ENCODE measurements around the gene XPNPEP2.

Gene XPNPEP2

GRCh38 chrX:129738466-129739308 is at the start of gene XPNPEP2:
Gene XPNPEP2 (plus strand): TSS chrX:129738979. CDS start chrX:129739214, 235 bp downstream.
- DNase-seq (ENCODE audit: low read depth in 2 of 2), result no peak

- no peak for DNase-seq (ENCODE audit: low read depth in 2 of 2)
These were observed 49.0 kb upstream of the XPNPEP2 start for GRCh38 chrX:129689796-129690195.

GRCh38 chrX:129690435-129690834 is 48.3 kb upstream of the XPNPEP2 start:
- DNase-seq (ENCODE audit: low read depth in 2 of 2), result no peak

- no peak for DNase-seq (ENCODE audit: low read depth in 2 of 2)
These were observed 45.4 kb upstream of the XPNPEP2 start for GRCh38 chrX:129693354-129693753.

- DNase-seq (ENCODE audit: low read depth in 2 of 2), result no peak
These were observed 44.0 kb upstream of the XPNPEP2 start for GRCh38 chrX:129694805-129695204.

- no peak for DNase-seq (ENCODE audit: low read depth in 2 of 2)
These were observed 43.2 kb upstream of the XPNPEP2 start for GRCh38 chrX:129695535-129695934.

GRCh38 chrX:129695937-129696336 is 42.8 kb upstream of the XPNPEP2 start:
- DNase-seq (ENCODE audit: low read depth in 2 of 2), result no peak

- DNase-seq (ENCODE audit: low read depth in 2 of 2), result no peak
These were observed 42.2 kb upstream of the XPNPEP2 start for GRCh38 chrX:129696463-129697155.

GRCh38 chrX:129697204-129697829 is 41.5 kb upstream of the XPNPEP2 start:
- no peak for DNase-seq (ENCODE audit: low read depth in 2 of 2)

GRCh38 chrX:129698150-129698549 is 40.6 kb upstream of the XPNPEP2 start:
- DNase-seq (ENCODE audit: low read depth in 2 of 2), result no peak

- DNase-seq (ENCODE audit: low read depth in 2 of 2), result no peak
These were observed 38.2 kb upstream of the XPNPEP2 start for GRCh38 chrX:129700536-129700935.

GRCh38 chrX:129701624-129702069 is 37.1 kb upstream of the XPNPEP2 start:
- DNase-seq (ENCODE audit: low read depth in 2 of 2), result no peak

- DNase-seq (ENCODE audit: low read depth in 2 of 2), result no peak
These were observed 34.3 kb upstream of the XPNPEP2 start for GRCh38 chrX:129704491-129704890.

GRCh38 chrX:129705377-129705925 is 33.3 kb upstream of the XPNPEP2 start:
- DNase-seq (ENCODE audit: low read depth in 2 of 2), result no peak

- no peak for DNase-seq (ENCODE audit: low read depth in 2 of 2)
These were observed 32.8 kb upstream of the XPNPEP2 start for GRCh38 chrX:129705988-129706387.

- no peak for DNase-seq (ENCODE audit: low read depth in 2 of 2)
These were observed 32.2 kb upstream of the XPNPEP2 start for GRCh38 chrX:129706400-129707072.

GRCh38 chrX:129714581-129714980 is 24.2 kb upstream of the XPNPEP2 start:
- DNase-seq (ENCODE audit: low read depth in 2 of 2), result no peak

GRCh38 chrX:129716507-129716906 is 22.3 kb upstream of the XPNPEP2 start:
- no peak for DNase-seq (ENCODE audit: low read depth in 2 of 2)

- DNase-seq (ENCODE audit: low read depth in 2 of 2), result no peak
These were observed 20.9 kb upstream of the XPNPEP2 start for GRCh38 chrX:129717892-129718291.

GRCh38 chrX:129718676-129719075 is 20.1 kb upstream of the XPNPEP2 start:
- DNase-seq (ENCODE audit: low read depth in 2 of 2), result no peak

GRCh38 chrX:129719268-129719667 is 19.5 kb upstream of the XPNPEP2 start:
- no peak for DNase-seq (ENCODE audit: low read depth in 2 of 2)

Data from stimulated activated CD8-positive, alpha-beta memory T cell treated with anti-CD3 and anti-CD28 coated beads, Interleukin-7, amount 100 ng/mL, for 1 hour (primary cell).